GM21737 (cell line): ENCODE data around the gene NRG4.
"Not testable (repeated sequence)": the region's sequence is repeated elsewhere in the genome, so short reads cannot be mapped to it uniquely, and the experiment has no call there.

Experiments
- ATAC-seq: cut with Tn5 transposase; IDR thresholded peaks from one replicate; pipeline ENCODE4 v1.9.1; 2021; ENCODE audit warnings: mild to moderate bottlenecking, moderate library complexity; ENCODE audit not compliant: unreplicated experiment

NRG4 gene

DNA sequence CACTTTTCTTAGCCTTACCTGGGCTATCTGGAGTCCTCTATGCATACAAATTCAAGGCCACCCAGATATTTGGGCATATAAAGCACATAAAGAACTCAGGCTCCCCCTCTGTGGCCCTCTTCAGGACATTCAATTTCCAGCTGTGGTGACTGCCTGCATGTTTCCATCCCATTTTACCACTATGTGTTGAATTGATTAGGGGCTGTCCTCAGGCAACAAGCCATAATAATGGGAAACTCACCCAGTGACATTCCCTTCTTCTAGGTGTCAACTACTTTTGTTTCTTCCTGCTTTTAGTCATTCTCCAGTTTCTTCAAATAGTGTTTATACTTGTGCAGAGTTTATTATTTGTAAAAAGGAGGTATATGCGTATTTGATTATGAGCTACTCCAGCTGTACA lies 18.0 kb downstream of the NRG4 start:
- ATAC-seq = no peak

DNA sequence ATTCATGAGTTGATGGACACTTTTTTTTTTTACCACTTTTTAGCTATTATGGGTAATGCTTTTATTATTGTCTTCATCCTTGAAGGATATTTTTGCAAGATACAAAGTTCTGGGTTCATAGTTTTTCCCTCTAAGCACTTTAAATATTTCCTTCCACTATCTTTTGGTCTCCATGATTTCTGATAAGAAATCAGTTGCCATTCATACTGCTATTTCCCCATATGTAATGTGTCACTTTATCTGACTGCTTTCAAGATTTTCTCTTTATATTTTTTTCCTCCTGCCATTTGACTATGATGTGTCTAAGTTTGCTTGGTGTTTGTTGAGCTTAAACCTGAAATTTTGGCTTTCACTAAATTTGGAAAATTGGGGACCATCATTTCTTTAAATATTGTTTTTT lies 19.3 kb downstream of the NRG4 start:
- no peak for ATAC-seq

DNA sequence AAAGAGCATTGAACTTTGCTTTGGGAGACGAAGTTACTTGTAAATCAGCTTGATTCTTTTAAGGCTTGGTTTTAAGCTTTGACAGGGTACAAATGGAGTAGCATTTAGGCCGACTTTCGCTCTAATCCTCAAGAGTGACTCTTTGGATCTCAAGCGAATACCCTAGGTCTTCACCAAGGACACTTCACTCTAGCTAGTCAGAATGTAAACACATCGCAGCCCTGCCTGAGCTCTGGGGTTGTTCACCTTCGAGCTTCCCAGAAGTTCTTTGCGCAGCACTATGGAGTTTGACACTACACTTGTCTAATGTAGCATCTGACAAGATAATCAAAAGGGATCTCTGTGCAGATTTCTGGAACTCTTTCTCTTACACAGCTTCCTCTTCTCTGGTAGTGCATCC lies 22.3 kb downstream of the NRG4 start:
- ATAC-seq = no peak

DNA sequence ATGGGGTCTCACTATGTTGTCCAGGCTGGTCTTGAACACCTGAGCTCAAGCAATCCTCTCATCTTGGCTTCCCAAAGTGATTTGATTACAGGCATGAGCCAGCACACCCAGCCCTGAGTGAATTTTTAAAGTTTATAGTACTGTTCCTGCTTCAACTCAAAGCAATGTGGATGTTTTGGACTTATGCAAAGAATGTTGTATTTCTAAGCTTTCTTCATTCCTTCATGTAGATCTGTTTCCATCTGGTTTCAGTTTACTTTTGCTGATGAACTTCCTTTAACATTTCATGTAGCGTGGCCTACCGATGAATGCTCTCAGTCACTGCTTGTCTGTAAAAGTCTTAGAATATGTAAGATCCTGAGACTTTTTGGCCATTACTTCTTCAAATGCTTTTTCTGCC lies 23.2 kb downstream of the NRG4 start:
- no peak for ATAC-seq

DNA sequence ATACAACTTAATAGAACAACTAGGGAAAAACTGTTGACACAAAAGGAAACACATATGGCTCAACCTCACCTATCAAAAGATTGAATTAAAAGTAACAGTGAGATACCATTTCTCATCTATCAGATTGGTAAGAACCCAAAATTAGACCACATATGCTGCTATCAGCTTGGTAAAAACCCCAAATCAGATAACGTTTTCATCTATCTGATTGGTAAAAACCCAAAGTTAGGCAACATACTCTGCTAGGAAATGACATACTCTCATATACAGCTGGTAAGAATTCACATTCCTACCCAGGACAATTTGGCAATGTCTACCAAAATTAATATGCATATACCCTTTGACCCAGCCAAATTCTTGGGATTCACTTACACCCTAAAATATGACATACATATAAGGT lies 26.3 kb downstream of the NRG4 start:
- ATAC-seq = no peak

DNA sequence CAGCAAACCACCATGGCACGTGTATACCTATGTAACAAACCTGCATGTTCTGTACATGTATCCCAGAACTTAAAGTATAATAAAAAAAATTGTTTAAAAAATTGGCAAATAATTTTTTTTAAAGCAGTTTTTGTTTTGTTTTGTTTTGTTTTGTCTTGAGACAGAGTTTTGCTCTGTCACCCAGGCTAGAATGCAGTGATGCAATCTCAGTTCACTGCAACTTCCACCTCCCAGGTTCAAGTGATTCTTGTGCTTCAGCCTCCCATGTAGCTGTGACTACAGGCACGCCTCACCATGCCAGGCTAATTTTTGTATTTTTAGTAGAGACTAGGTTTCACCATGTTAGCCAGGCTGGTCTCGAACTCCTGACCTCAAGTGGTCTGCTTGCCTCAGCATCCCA lies 27.5 kb downstream of the NRG4 start:
- not testable (repeated sequence) for ATAC-seq

DNA sequence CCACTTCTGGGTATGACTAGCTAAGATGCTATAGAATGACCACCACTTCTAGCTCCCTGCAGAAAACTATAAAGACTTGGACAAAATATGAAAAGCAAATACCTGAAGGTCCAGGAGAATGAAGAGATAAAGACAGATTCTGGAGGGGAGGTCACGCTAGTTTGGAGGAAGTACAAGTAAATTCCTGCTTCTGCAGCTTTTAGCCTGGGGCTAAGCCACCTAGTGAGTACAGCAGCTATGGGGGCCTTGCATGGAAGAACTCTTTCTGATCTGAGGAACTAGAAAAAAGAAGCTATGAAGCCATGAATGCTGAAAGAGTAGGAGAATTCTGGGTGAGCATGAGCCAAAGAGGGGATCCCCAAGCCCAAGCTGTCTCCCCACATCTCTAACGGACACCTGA lies 29.8 kb downstream of the NRG4 start:
- no peak for ATAC-seq

DNA sequence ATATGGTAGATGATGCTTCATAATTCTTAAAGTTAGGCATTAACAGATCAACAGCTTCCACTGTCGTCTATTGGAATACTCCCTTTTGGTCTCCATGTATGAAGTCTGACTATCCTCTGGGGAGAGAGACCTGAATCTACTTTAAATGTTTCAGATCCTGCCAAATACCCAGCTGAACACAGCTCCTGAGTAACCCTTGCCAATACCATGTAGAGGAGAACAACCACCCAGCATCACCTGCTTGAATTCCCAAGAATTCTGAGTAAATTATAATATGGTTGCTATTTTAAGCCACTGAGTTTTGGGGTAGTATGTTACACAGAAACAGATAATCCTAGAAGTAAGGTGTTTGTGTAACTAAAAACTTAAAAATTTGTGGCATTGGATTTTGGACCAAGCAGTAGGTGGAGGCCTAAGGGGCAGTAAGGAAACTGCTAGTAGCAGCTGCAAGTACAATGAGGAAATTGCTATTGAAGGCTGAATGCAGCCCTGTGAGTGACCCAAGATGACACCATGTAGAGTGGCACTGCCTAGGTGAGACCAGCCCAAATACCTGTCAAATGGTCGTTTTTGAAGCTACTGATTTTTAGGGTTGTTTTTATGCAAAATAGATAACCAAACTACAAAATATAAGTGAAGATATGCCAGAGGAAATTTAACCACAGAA lies 30.9 kb downstream of the NRG4 start:
- no peak for ATAC-seq

DNA sequence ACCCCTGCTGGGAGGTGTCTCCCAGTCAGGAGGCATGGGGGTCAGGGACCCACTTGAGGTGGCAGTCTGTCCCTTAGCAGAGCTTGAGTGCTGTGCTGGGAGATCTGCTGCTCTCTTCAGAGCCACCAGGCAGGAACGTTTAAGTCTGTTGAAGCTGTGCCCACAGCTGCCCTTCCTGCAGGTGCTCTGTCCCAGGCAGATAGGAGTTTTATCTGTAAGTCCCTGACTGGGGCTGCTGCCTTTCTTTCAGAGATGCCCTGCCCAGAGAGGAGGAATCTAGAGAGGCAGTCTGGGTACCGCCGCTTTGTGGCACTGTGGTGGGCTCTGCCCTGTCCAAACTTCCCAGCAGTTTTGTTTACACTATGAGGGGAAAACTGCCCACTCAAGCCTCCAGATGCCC lies 35.5 kb downstream of the NRG4 start:
- not testable (repeated sequence) for ATAC-seq

DNA sequence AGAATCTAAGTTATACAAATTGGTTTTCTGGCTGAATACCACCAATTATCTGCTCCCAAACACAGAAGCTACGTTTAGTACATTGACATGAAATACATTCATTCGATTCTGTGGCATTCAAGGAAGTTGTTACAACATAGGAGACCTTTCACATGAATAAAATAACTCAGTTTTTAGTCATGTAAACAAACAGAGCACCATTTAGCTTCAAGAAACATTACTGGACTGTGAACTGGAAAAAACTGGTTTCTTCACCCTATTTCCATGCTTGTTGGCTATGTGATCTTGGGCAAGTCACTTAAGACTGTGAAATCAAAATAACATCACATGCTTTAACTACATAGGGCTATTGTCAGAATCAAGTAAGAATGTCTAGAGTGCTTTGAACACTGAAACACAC lies 46.2 kb downstream of the NRG4 start:
- no peak for ATAC-seq

DNA sequence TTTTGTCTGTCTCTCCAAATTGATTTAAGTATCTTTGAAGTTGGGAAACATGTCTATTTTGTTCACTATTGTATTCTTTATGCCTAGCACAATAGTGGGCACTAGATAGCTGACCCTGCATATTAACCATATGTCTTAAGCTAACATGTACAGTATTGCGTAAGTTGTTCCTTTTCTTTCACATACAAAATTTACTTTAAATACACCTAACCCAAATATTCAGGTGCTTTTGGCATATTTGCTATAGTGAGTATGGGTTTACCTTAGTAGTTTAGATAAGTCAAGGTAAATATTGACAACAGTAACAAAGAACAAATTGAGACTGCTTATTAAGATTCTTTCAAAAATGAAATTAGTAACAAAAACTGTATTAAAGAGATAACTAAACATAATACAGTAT lies 50.9 kb downstream of the NRG4 start:
- no peak for ATAC-seq

DNA sequence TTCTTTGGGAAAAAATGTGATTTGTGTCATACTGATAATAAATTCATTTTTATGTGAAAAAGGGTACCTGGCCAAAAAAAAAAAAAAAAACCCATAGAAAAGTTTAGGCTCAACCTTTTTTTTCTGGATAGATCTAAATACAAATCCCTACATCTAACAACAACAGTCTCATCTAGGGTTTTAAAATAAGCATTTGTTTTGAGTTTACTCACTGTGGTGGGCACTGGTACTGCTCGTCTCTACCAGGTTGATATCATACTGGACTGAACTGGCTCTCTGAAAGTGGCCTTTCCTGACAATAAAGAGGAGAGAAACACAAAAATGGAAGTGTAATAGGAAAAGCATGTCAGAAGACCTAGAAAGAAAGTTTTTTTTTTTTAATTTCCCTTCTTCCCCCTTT lies 56.5 kb downstream of the NRG4 start:
- no peak for ATAC-seq

DNA sequence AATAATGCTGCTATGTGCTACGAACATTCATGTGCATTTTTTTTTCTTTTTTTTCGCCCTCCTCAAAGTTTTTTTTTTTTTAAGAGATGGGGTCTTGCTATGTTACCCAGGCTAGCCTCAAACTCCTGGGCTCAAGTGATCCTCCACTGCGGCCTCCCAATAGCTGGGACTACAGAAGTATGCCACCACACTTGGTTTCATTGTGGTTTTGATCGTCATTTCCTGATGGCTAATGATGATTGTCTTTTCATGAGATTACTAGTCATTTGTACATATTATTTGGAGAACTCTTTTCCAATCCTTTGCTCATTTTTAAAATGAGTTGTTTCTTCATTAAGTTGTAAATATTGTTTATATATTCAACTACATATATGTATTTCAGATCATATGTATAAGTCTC lies 59.7 kb downstream of the NRG4 start:
- no peak for ATAC-seq

DNA sequence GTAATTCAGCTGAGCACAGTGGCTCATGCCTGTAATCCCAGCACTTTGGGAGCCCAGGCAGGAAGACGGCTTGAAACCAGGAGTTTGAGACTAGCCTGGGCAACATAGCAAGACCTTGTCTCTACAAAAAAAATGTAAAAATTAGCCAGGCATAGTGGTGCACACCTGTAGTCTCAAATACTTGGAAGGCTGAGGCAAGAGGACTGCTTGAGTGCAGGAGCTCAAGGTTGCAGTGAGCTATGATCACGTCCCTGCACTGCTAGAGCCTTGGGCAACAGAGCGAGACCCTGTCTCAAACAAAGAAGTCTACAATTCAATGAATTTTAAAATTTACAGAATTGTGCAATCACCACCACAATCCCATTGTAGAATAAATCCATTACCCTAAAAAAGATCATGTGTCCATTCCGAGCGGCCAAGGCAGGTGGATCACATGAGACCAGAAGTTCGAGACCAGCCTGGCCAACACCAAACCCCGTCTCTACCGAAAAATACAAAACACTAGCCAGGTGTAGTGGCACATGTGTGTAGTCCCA lies 63.4 kb downstream of the NRG4 start:
- ATAC-seq = no peak

DNA sequence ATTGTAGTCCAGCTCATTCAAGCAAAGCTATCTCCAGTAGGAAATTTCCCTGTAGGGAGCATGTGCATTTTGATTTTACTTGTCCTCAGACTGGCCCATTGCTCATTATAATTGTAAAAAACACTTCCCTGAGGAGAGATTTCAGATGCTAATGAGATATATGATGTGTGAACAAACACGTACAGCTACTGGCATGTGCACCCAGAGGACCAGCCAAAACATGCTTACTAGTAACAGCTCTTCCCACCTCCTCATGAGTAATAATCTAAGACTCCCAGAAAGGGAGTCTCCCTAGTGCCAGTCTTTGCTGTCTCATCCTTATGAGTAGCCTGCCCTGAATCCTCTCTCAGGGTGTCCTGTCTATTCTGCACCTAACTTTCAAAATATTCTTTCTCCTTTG lies 65.1 kb downstream of the NRG4 start:
- no peak for ATAC-seq

DNA sequence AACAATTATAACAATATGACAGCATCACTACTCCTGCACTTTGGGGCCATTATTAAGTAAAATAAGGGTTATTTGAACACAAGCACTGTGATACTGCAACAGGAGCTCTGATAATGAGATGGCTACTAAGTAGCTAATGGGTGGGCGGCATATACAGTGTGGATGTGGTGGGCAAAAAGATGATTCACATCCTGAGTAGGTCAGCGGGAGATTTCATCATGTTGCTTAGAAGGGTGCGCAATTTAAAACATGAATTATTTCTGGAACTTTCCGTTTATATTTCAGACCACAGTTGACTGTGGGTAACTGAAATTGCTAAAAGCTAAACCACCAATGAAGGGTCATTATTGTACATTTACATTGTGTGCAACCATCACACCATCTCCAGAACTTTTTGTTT lies 66.3 kb downstream of the NRG4 start:
- ATAC-seq = no peak

DNA sequence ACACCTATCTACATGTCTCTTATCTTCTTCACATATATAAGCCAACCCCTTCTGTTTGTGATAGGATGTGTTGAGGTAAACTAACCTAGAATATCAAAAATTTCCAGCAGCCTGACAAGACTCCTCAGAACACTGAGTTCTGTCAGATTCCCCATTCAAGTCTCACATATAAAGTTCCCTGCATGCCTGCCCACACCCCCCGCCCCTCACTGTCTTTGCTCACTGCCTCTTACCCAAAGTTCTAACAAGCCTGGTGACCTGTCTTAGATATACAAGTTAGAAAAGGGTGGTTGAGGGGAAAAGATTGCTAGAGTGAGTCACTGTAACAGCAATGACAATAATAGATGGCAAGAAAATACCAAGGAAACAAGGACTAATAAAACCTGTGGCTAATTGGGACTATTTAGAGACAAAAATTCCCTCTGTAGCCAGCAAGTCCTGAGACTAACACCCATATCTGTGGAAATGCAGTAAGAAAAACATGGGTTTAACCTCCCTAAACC lies 68.5 kb downstream of the NRG4 start:
- ATAC-seq = no peak

DNA sequence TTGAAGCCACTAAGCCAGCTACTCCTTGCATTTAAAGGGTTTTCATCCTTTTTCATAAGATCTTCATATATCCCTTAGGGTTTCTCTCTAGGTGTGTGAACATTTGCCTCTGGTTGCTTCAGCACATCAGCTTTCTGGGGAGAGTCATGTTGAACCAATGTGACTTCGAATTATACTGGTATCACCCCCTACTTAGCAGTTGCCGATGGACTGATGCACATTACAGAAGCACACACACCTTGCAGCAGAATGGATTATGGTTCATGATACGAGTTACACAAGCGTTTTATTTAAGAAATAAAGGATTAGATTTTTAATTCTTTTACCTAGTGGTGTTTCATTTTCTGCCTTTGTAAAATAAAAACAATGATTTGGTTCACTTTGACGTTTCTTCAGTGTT lies 69.0 kb downstream of the NRG4 start:
- no peak for ATAC-seq

DNA sequence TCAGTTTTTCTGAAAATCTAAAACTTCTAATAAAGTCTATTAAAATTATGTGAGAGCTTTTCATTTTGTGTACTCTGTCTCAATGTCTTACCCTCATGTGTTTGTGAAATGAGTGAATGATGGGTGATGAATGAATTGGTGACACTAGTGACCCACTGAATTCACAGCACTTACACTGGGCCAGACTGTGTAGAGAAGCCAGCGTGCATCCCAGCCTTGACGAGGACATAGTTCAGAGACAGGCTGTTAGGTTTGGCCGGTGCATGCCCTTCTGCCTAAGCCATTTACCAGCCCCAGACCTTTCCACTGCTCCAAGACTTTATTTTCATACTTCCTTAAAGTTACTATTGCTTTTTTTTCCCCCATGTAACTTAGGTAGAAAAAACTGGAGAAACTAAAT lies 69.8 kb downstream of the NRG4 start:
- no peak for ATAC-seq

DNA sequence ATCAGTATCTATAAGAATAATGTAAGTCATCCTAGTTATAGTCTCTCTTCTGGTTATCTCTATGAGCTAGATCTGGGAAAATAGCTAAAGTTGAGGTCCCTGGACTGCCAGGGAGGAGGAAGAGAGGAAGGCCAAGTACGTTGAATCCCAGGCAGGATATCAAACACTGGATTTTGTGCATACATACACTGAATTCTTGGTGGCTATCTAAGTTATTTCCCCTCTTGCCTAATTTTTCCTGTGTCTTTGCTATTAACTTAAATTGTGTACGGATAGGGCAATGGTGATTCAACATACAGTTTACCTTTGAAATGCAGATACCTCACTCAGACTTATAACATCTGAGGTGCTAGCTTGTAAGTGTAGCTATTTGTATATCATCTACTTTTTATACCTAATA lies 81.4 kb downstream of the NRG4 start:
- no peak for ATAC-seq

DNA sequence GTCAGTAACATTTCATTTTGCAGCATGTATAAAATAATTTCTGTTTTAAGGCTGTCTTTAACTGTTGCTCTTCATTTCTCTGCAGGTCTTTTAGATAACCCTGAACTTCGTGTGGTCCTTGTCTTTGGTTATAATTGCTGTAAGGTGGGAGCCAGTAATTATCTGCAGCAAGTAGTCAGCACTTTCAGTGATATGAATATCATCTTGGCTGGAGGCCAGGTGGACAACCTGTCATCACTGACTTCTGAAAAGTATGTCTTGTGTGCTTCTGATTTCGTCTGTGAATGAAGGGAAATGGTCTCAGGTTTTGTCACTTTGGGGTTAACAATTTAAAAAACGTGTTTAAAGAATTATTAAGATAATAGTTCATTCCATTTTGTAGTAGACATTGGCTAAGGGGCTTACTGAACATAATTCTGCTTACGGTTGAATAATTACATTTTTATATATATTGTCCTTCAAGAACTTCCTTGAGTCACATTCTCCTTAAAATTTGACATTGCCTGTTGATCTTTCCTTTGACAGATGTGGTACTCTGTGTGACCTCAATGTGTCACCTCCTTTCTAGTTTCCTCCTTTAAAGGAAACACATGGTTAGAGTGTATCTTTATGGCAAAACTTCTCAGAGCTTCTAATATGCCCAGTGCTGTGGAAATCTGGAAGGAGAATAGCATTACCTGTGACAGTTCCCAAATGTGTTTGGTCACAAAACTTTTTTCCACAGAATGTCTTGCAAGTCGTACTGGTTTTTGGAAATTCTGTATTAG lies 82.2 kb downstream of the NRG4 start:
- ATAC-seq = no peak
